HG03439 (cell line): Measurements from ENCODE around the gene SLC14A1.

Experiments
- ATAC-seq: cut with Tn5 transposase; IDR thresholded peaks from one replicate; pipeline ENCODE4 v1.9.1; 2021; ENCODE audit warnings: mild to moderate bottlenecking, moderate library complexity; ENCODE audit not compliant: unreplicated experiment

Gene SLC14A1

DNA sequence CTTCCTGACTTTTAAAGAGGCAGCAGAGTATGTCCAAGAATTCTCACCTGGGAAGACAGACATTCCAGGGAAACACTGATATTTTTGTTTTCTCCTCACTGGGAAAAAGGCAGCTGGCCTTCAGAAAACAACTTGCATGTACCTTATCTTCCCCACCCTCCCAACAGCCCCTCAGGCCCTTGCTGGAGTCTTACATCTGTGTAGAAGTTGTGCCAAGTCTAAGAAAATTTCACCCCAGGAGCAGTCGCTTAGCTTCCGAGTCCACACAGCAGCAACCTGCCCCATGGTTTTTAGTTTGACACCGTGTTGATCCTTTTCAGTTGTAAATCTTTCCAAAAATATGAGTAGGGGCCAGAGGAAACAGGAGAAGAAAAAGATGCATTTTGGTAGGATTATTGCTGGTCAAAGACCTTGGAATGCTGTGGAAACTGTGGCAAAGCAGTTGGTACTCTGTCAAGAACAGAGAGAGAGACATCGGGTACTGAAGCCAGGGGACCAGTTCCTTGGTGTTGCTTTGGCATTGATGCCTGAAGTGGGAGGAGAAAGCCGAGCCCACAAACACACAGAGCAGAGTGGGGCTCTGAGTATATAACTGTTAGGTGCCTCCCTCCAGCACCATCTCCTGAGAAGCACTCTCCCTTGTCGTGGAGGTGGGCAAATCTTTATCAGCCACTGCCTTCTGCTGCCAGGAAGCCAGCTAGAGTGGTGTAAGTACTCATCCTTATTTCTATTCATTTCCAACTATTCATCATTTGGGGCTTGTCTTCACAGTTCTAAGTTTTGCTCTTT is at the start of gene SLC14A1:
Gene SLC14A1 (plus strand): TSS at position 615 of the 789 bp plus-strand sequence. CDS start 6,140 bp downstream, outside the sequence.
- no peak for ATAC-seq

DNA sequence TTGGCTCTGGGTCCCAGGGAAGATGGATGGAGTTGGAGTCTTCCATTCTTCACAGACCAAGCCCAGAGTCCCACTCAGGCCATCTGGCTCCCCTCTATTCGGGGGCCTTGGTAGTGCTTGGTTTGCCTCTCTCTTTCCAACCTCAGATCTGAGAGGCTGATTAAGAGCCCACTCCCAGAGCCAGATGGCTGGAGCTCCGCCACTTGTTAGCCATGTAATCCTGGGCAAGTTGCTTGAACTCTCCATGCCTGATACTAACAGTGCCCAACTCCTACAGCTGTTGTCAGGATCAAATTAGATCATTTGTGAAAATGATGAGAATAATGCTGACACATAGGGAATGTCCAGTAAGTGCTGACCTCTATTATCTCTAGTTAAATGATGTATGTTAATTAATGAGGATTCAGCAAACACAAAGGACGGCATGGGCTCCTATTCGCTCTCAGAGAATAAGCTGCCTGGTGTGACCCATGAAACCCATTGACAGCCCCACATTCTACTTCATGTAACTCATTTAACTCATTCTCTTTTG is 46.6 kb upstream of the SLC14A1 start:
- no peak for ATAC-seq

DNA sequence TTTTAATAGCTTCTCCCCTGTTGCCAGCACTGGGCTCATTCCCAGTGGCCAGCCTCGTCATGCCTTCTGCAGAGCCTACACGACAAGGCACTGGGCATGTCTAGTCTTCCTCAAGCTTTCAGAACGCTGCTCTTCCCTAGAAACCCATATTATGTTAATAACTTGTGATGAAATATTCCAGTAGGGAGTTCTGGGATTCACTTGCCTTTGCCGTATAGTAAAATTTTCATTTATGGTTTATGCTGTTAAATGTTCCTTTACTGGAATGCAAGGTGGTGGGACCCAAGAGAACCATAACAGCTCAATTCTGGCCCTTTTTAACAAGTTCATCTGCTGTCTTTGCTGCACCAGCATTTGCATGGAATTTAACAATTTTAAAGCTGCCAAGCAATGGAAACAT is 45.5 kb upstream of the SLC14A1 start:
- ATAC-seq = no peak

DNA sequence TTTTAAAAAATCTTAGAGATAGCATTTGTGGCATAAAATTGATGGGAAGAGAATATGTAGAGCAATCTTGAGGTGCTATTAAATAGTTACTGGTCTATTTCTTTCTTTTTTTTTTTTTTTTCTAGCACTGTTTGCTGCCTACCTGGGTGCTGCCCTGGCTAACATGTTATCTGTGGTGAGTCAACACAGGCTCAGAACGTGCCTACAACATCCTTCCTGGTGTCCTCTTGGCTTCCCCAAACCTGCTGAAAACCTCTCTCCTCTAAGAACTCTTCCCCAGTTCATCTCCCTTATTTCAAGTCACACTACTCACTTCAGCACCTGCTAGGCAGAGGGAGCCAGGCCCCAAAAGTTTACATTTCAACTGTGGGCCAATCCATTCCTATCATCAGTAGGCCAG is 45.1 kb upstream of the SLC14A1 start:
- ATAC-seq = no peak

DNA sequence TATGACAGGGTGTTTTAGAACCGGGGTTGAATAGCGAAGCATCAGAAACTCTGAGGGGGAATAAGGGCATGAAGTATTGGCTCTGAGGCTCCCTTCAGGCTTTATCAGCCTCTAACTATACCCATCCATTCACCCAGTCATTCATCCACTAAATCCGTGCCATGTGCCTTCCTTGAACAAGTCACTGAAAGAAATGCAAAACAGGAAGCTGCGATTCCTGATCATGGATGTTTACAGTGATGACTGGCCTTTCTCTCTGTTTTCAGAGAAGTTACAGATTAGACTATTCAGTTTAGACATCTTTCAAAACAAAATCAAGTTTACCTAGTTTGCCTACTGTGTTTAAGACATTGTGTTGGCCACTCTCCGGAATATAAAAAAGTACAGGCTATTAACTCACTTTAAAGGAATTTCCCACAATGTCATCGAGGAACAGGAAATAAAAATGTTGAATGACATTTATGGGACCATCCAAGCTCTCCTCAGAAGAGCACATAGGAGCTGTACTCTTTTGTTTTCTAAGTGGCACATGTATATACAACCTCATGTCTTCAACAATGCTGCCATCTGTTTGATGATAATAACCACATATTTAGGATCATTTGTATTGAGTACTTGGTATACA is 43.8 kb upstream of the SLC14A1 start:
- no peak for ATAC-seq

DNA sequence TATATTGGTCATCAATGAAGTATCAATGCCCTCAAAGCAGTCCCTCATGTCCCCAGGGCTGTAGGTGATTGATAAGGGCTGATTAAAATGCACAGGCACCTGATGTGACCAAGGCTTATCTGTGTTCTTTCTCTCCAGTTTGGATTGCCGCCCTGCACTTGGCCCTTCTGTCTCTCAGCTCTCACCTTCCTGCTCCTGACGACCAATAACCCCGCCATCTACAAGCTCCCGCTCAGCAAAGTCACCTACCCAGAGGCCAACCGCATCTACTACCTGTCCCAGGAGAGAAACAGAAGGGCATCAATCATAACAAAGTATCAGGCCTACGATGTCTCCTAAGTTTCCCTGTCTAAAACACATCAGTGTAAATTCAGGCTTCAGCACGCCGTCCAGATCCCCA is 41.8 kb upstream of the SLC14A1 start:
- no peak for ATAC-seq

DNA sequence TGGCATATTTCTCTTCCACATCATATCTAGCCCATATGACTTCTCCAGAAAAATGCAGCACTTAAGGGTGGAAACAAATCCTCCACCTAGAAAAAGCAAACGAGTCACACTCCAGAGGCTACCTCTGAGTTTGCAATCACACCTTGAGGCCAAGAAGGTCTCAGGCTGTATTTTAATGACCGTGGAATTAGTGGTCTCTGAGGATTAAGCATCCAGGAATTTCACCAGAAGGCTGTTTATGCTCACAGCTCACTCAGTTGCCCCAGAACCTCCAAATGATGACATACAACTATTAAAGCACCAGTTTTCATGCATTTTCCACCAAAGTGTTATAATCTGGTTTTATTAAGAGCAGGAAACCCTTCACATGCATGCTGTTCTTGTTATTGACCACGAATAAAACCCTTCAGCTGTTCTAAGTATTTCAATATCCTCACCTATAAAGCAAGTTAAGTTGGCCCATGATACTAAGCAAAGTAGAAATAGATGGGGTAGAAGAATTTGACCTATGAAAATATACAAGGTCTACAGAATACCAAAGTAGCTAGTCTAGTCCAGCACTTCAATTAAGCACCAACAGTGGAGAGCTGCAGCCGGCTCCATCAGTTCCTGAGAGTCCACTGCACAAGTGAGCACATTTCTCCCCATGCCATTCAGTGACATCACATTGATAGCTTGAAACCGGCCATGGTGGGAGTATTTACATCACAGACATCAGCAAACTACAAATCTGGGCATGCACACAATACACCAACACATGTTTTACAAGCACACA is 39.5 kb upstream of the SLC14A1 start:
- no peak for ATAC-seq

DNA sequence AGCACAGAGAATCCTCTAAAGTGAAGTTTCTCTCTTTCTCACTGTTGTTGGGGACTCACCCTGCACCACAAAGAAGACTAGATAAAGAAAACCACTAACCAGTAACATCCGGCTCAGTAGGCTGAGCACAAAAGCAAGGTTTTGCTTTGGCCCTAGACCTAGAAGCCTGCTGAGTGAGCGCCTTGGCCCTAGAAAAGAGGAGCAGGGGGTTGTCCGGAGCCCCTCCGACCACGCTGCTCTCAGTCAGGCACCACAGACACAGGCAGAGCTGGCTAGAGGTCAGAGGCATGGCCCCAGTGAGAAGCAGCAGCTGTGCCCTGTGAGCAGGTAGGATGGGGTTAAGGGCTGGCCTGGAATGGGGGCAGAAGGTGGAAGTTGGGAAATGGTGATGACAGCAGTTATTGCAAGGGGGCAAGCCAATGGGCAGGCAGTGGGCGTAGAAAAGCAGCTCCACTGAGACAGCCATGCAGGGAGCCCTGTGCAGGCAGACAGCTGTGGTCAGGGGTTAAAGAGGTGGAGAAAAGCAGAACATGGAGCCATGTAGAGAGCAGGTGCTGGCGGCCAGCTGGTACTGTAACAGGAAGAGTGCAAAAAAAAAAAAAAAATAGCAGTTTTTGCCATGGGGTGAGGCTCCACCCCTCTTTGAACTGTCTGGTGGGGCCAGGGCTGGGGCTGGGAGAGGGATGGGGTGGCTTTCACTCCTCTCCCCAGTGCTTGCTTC is 36.9 kb upstream of the SLC14A1 start:
- peak; percentile 78 for ATAC-seq

DNA sequence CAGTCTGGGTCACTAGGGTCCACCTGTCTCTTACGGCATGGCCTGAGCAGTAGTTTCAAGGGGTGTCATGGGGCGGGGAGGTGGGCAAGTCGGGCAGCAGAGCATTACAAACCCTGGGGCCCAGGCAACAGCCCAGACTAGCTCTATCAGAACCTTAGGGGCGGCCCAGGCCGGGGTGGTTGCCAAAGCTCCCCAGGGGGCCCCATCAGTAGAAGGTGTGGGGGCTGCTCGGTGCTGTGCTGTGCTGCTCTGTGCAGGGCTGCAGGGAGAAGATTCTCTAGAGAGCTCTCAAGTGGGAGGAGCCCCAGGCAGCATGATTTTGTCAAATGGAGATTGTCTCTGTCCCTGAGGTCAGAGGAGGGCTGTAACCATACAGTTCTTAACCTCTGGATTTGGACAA is 36.4 kb upstream of the SLC14A1 start:
- peak; percentile 37 for ATAC-seq

DNA sequence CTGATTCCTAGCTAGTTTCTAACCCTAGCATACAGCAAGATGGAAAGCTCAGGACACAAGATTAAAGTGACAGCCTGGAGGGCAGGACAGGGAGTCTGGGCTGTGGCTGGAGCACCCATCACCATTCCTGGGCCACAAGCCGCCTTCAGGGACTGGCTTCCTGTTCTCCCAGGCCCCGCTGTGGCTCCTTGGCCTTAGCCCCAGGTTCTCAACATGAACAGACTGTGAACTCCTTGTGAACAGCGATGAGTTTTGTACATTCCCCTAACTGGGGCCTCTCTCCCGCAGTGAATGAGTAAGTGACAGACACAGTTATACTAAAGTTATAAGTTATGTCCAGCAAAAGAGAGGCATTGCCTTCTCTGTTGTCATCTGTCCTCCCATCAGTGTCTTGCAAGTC is 35.9 kb upstream of the SLC14A1 start:
- no peak for ATAC-seq

DNA sequence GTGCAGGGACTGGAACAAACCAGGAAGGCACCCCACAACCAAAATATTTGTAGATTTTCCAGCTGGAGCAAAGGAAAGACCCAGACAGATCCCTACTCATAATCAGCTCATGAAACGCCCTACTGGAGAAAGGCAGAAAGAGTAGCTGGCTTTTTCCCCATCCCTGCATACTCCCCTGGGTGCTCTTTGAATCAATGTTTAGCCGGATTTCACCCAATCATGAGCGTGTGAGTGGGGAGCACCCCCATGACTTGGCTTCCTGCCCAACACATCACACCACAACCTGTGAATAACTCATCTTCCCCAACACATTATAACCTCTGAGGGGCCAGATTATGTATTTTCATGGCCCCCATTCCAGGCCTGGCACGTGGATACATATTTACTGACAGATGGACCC is 35.1 kb upstream of the SLC14A1 start:
- no peak for ATAC-seq

DNA sequence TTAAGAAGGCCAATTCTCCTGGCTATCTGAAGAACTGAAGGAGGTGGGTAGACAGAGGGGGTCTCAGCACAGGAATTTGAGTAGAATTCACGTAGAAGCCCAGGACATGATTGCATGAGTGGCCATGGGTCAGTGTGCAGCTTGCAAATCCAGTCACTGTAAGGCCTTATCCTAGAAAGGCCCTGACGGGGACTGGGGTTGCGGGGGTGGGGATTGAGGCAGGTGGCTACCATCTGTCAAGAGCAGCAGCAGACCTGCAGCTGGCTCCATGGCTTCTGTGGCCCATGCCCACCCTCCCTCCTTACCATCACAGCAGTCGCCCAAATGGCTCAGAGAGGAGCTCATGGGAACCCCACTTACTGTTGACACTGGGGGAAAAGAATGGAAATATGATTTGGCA is 34.6 kb upstream of the SLC14A1 start:
- no peak for ATAC-seq

DNA sequence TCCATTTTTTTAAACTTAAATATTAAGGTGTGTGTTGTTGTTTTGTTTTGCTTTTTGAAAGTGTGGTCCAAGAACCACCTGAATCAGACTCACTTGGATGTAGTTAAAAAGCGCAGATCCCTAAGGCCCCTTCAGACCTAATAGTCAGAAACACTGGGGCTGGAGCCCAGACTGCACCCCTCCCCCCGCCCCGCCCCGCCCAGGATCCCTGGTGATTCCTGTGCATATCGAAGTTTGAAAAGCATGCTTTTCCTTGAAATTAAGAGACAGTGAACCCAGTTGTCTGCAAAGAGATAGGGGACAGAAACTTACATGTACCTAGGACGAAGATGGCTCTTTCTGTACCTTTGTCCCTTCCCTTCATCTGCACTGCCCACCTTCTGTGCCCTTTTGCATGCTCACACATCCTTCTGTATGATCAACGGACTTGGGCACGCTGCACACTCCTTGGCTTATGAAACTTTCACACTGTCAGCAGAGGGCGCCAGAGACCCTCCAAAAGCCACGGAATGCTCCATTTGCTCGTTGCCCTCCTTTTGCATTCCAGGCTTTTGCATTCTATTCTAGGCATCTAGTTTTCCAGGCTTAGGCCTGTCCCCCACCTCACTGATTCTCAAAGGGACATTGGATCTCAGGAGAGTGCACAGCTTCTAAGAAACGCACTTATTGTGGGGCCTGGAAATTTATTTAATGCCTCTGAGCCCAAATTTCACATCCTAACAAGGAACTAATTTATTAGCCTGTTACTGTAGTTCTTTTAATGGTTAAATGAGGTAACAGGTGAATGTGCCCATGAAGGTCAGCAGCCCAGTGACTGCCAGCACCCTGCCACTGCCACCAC is 32.8 kb upstream of the SLC14A1 start:
- no peak for ATAC-seq

DNA sequence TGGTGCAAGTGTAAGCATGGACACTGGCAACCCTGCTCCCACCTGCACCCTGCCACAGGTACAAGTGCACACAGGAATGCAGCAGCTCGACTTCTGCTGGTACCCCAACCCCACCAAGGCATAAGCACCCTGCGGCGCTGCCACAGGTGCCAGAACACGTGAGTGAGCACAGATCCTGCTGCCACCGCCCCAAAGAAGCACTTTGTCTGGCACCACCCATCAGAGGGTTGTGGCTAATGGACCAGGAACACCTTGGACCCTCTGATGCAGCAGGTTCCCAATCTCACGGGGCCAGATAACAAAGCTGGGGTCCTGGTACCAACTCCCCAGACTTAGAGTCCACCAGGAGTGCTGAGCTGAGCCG is 32.2 kb upstream of the SLC14A1 start:
- no peak for ATAC-seq

DNA sequence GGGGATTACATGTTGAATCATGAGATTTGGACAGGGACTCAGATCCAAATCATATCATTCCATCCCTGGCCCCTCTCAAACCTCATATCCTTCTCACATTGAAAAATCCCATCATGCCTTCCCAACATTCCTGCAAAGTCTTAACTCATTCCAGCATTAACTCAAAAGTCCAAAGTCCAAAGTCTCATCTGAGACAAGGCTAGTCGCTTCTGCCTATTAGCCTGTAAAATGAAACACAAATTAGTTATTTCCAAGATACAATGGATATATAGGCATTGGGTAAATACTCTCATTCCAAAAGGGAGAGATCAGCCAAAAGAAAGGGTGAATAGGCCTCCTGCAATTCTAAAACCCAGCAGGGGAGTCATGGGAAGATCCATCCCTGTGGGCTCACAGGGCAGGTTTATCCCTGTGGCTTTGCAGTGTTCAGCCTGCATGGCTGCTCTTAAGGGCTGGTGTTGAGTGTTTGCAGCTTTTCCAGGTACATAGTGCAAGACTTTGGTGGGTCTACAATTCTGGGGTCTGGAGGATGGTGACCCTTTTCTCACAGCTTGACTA is 21.2 kb upstream of the SLC14A1 start:
- ATAC-seq = no peak

DNA sequence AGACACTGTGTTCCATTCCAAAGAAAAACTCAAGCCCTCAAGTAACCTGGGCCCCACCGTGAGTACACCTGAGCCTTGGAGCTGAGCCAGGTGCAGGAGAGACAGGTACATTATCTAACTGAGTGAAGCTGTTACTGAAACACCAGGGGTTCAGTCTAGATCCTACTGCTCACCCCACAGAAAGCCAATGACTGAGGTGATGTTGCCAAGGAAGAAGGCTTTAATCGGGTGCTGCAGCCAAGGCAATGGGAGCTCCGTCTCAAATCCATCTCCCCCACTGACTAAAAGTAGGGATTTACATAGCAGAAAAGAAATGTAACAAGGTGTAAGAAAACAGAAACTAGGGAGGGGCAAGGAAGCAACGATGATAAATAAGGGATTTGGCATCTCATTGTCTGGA is 15.2 kb upstream of the SLC14A1 start:
- ATAC-seq = no peak

DNA sequence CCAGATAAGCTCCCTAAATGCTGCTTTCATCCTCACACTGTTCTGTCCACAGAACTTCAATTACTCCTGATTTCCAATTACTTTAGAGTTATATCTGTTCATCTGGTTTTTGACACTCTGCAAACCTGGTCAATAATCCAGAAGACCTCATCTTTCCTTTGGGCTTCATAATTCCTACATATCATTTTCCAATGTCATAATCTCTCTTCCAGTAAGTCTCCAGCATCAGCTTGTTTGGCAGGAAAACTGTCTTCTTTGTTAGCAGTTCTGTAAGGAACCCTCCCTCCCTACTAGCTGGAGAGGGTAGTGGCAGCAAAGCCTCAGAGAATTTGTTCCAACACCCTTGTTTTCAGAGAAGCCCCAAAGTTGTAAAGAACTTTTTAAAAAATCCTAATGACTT is 11.9 kb upstream of the SLC14A1 start:
- ATAC-seq = no peak

DNA sequence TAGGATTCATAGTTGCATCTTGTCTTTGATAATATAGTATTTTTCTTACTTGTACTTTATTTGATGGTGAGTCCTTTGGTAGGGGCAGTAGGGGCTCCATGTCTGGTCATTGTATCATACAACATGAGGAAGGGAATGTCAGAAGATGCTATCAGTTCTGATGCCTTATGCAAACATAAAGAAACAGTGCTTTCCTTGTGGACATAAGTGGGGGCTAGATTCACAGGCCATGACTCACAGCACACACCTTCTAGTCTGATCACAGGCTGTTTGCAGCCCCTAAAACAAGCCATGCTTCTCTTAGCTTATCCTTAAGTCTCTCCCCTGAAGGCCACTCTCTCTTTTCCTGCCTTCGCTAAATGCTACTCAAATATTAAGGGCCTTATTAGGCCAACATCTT is 10.7 kb upstream of the SLC14A1 start:
- ATAC-seq = no peak

DNA sequence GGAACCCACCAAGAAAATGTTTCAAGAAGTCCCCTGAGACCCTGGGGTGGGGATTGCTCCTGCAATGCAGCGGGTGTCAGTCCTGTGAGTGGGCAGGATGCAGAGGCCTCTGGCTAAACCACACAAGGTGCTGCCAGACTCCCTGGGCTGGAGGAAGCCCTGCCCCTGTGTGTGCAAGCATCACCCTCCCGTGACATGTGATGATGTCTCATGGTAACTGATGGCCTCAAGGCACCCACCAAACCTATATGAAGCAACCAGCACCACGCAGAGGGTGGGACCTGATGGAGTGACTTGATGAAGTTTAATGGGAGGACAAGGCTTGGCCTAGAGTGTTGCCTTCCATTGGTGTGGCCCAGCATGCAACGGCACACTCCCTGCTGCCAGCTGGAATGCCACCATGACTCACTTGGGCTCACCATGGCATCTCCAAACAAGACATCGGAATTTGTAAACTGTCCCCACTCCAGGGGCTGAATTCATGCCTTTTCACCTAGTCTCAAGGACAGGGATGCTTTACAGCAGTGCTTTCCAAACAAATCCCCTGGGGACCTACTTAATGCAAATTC is 8.7 kb upstream of the SLC14A1 start:
- no peak for ATAC-seq

DNA sequence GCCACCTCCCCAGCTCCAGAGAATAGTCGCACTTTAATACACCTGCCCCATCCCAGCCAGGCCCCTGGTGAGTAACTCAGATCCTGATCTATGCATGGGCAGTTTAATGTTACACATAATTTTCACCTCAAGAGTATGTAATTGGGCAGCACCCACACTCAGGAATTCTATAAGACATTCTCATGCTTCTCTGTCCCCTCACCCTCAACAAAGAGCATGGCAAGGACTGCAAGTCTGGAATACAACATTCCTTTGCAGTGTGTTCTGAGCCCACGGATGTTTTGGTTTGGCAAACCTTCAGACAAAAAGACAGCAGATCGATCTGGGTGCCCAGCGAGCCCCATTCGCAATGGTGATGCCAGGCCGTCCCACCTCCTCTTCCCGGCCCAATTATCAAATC is 4.9 kb upstream of the SLC14A1 start:
- no peak for ATAC-seq
